Stimulated activated CD4-positive, alpha-beta T cell treated with anti-CD3 and anti-CD28 coated beads, TNF-alpha, amount 100 ng/mL, for 48 hours (primary cell): ENCODE data around the gene SLIRP.
A peak's percentile ranks its signal among the peaks of the same experiment; 100 is the strongest.
"Not testable (repeated sequence)": the region's sequence is repeated elsewhere in the genome, so short reads cannot be mapped to it uniquely, and the experiment has no call there.

Experiments used
- DNase-seq, 3 donors: peaks; one replicate each; pipeline ENCODE4 v3.0.0-alpha.2; 2020; ENCODE audit warnings: low read depth in 3 of 3

SLIRP gene

DNA sequence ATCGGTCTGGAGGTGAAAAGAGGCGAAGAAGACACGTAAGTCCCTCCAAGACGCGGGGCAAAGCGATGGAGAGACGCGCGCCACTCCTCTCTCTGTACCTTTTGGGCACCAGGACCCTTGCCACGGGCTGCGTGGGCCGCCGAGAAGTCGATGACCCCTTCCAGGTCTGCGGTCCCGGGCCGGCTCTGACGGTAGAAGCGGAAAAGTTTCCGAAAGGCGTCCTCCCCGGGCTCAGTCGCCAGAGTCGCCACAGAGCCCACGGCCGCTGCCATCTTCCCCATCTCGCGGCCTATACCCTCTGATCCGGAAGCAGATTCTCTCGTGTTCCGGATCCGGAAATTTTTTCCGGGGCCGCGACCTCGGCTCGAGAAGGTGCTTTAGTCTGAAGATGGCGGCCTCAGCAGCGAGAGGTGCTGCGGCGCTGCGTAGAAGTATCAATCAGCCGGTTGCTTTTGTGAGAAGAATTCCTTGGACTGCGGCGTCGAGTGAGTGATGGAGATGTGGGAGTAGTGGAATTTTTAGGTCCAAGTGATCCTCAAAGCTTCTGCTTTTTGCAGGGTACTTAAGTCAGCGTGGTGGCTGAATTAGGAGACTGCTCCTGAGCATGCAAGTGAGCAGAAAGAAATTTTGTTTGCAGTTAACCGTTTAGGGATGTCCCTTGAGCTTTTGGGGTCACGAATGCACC is at the start of gene SLIRP, which contains the start of gene ALKBH1:
Gene SLIRP (plus strand): TSS at position 380 of the 685 bp plus-strand sequence. CDS start 9 bp downstream, at position 389.
Gene ALKBH1 (minus strand): TSS at position 300 of the 685 bp plus-strand sequence. CDS start 19 bp downstream, at position 281.
- DNase-seq: peak; percentile 76 to 82 (median 79)

DNA sequence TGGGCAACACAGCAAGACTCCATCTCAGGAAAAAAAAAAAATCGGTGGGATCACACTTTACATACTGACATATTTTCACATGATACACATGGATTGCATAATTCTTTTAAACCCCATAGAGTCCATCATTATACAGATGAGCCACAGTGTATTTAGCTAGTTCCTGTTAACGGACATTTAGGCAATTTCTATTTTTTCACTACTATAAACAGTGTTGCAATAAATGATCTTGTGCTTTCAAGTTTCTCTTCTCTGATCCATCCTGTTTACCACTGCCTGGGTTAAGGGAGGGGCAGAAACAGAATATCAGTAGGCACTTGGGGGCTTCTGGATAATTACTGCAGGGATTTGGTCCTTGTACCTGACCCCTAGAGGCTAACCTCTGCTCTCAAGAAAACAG is 48.1 kb upstream of the SLIRP start:
- no peak for DNase-seq

- DNase-seq: no peak
These were observed 47.1 kb upstream of the SLIRP start for GRCh38 chr14:77660754-77661153.

- not testable (repeated sequence) for DNase-seq
These were observed 46.3 kb upstream of the SLIRP start for GRCh38 chr14:77661562-77661961.

DNA sequence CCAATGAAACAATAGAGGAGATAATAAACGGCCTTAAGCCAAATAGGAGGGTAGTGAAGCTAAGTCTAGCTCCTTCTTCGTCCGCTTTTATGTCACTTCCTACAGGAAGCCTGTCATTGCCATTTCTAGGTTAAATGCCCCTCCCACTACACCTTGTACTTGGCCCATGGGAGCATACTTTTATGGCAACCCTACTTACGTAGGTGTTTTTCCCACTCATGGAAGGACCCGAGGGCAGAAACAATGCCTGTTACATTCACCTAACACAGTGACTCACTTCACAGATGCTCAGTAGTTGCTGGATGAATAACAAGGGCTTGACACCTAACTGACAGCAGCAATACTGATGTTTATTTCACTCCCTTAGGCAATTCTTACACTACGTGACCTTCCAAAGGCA is 44.6 kb upstream of the SLIRP start:
- no peak for DNase-seq

- no peak for DNase-seq
These were observed 40.6 kb upstream of the SLIRP start for GRCh38 chr14:77667331-77667730.

DNA sequence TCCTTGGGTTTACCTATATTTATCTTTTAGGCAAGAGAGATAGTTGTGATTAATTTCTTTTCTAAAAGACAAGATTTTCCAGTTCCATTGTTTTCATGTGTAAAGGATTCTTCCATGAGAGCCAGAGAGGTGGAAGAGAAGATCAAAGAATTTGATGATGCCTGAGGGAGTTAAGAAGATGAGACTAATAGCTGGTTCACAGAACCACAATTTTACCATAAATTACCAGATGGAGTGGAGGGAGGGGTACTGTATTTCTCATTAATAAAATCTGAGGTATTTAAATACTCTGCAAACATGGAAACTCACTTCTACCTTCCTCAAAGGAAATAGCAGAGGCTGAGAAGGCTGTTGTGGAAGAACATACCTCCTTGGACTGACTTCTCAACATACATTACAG is 34.7 kb upstream of the SLIRP start:
- no peak for DNase-seq

DNA sequence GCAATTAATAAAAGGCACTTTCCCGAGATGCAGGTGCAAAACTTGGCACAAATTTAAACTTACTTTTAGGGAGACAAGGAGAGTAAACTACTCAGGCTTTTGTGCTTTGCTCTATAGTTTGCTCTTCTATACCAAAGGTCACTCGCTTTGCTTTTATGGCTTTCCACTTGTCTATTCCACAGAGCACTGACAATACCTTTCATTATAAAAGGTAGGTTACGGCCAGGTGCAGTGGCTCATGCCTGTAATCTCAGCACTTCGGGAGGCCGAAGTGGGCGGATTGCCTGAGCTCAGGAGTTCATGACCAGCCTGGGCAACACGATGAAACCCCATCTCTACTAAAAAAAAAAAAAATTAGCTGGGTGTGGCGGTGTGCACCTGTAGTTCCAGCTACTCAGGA is 33.0 kb upstream of the SLIRP start:
- DNase-seq: no peak

GRCh38 chr14:77681196-77682157 is 26.4 kb upstream of the SLIRP start:
- no peak for DNase-seq

DNA sequence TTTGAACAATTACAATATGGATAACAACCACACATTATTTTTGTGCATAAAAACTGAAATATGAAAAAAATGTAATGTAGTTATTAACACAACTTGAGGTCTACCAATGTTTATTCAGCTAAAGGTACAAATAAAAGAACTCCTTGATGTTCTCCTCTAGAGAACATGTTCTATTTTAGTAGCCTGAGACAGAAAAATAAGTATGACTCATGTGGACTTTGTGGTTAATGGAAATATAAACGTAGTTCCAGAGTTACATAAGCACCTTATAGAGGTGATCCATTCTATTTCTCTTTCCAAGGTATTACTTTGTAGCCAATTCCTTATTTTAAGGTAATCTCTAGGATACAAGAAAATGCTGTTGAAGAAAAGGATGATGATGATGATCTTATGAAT is 25.7 kb upstream of the SLIRP start:
- no peak for DNase-seq

DNA sequence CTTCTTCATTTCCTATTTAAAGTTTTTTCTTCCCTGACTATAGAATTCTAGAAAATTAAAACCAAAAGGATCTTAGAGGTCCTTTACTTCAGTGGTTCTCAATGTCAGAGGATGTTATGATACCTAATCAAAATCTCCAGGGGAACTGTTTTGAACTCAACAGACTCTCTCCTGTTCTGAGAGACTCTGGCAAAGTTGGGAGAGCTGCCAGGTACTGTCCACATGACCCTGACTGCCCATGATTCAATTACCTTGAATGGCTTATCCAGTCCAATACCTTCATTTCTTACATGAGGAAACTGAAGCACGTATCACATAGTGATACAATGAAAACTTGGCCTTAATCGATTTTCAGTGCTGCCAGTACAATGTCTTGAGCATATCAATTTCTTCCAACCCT is 16.6 kb upstream of the SLIRP start:
- no peak for DNase-seq

DNA sequence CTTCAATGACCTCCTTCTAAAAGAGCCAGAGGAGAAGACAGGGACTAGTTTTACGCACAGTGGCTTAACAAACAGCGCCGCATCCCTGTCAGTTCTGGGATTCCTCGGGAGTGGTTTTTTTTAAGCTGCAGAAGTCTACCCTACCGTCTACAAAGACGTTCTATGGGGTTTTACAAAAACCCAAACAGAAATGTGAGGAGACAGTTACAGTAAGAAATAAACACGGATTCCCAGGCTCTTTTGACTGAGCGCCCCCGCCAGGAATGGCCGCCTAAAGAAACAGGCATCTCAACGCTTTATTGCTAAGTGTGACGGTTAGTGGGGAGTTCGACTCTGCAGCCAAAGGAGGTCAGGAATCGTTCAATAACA is 564 bp upstream of the SLIRP start:
- DNase-seq: no peak

GRCh38 chr14:77708749-77709148 is 846 bp downstream of the SLIRP start:
- no peak for DNase-seq

GRCh38 chr14:77709412-77709811 is 1.5 kb downstream of the SLIRP start:
- no peak for DNase-seq

GRCh38 chr14:77710364-77710763 is 2.5 kb downstream of the SLIRP start:
- DNase-seq: no peak

DNA sequence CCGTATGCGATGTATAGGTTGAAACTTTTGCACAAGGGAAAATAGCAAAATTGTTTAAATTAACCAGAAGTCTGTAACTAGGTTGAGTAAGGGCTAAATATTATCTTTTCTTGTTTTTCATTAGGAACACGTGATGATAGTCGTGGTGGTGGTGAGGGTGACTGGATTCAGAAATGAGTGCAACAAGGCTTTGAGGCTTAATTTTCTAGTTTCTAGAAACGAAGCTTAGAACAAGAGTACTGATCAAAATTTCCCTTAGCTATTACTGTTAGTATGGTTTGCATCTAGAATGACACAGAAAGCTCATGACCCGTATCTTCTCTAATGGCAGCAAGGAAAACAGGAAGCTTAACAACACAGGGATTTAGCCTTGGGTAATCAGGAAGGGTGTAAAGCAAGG is 7.0 kb downstream of the SLIRP start:
- peak in 1 of 3 donors; percentile 20 for DNase-seq

DNA sequence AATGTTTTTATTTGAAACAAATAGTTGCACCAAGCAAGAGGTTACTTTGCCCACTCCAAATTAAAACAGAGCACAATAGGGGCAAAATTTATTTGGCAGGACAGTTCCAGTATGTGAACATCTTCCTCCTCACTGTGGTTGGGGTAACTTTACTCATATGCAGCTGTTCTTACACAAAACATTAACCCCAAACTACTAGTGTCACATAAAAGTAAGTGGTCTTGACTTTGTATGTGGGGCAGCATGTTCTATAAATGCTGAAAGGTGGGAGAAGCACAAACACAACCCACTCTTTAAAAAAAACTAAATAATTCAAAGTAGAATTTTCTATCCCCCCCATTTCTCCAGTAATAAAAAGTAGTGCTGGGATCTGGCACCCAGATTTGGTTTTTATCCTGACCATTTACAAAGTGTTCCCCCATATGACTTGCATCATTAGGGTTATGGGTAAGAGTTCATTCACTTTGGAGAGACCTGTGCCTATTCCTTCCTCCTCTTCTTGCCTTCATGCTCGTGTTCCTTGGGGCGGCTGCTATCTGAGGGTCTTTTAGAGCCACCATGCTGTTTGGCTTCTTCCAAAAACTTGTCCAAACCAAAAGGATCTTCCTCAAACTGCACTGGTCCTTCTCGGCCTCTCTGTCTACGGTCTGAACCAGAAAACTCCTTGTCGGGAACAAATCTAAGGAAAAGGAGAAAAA is 9.9 kb downstream of the SLIRP start:
- DNase-seq: no peak

DNA sequence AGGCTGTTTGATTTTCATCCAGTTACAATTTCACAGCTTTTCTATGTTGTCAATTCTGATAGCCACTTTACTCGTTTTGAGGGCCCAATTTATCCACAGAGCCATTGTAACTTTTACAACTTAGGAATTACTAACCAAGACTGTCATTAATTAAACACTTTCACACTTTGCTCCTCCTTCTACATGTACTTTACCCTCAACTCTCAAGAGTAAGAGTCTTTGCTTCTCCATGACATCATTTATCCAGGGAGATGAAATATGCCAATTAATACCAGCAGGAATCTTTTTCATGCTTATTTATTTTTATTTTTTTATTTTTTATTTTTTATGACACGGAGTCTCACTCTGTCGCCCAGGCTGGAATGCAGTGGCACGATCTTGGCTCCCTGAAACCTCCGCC is 13.5 kb downstream of the SLIRP start:
- DNase-seq: no peak

DNA sequence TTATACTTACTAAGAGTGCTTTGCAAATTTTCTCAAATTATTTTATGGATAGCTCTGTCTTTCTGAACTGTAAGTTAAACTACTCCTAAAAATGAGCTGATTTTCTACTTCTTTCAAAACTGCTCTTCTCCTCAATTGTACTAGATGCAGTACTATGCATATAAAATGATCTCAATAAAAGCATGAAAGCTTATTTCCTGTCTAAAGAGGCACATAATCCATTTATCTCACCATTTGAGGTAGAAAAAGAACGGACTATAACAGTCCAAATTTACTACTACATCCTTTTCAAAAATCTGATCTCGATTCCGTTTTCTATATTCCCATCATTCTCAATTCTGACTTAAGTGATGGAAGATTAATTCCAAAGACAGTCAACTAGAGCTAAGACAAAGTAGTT is 14.4 kb downstream of the SLIRP start:
- DNase-seq: no peak

- DNase-seq: no peak
These were observed 23.1 kb downstream of the SLIRP start for GRCh38 chr14:77730976-77731497.

- no peak for DNase-seq
These were observed 30.8 kb downstream of the SLIRP start for GRCh38 chr14:77738559-77739250.
